Purkinje cell (primary cell): ENCODE results near the gene CHI3L1. TPM values are rescaled to one million over a fixed set of nuclear protein-coding genes. Genes with fewer than 3 reads are reported as not detected.

Source experiments
- polyA plus RNA-seq: library from polyadenylated mRNA; unstranded; fragments of >200 nt; fragmentation: Nextera tagmentation; gene quantifications from 2 replicates; pipeline ENCODE4 v1.2.1, GENCODE V29; 2014

CHI3L1 gene
- not detected in 2 replicates for polyA plus RNA-seq

DNA sequence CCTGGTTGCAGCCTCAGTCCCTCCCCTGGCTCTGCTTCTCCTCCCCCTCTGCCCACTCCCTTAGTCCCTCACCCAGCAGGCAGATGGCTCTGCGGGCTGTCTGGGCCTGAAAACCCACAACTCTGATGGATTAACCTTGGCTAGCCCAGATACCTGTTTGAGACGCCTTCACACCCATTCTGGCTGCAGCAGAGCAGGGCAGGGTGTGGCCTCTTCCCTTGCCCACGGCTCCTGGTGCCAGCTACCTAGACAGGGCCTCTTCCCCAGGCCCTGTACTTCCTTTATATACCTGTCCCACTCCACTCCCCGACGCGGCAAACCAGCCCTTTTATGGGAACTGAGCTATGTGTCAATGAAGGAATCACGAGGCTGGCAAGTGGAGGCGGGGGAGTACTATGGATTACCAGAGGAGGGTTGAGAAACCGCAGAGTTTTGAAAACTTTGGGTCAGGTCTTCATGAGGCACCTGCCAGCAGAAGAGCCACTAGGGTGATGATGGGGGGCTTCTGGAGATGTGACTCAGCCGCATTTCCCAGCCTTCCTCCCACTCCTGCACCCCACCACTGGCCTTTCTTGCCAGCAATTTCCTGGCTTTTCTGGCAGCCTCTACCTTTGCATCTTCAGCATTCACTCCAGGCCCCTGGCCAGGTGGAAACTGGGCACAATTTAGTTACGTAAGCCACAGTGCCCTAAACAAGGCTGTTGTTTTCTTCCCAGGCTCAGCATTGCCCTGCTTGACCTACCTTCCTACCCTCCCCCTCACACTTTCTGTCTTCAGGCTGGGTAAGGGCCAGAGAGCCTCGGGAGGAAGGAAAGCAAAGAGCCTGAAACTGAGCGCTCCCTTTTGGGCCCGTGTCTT, at the start of gene CHI3L1:
CHI3L1 (minus strand) TSS at position 259 of the 858 bp plus-strand sequence; CDS start at position 178, 81 bp downstream.

DNA sequence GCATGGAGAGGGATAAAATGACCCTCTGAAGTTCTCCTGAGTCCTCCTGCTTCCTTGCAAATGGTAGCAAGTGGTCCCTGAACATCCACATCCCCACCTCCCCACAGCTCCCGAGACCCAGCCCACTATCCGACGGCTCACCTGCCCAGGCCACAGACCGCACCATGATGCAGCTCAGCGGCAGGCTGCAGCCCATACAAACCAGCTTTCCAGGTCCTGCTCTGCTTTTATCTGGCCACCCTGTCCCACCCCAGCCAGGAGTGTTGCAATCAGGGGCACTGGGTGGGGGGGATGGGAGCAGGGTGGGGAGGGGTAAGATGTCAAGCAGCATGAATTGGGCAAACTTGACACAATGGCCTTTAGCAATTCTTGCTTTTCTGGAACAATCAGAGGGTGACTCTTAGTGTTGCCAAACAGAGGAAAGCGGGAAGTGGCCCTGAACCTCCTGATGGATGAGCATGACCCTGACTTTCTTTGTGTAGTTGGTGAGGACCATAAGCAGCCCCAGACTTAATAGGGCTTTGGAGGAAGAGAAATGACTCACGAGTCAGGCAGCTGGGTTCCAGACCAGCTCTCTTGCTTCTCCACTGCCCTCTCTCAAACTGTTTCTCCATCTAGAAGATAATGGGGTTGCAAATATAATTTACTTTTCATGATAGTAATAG, 43.1 kb upstream of the CHI3L1 start, which contains the start of gene CHIT1:
CHIT1 (minus strand) TSS at position 203 of the 665 bp plus-strand sequence; CDS start at position 166, 37 bp downstream.

DNA sequence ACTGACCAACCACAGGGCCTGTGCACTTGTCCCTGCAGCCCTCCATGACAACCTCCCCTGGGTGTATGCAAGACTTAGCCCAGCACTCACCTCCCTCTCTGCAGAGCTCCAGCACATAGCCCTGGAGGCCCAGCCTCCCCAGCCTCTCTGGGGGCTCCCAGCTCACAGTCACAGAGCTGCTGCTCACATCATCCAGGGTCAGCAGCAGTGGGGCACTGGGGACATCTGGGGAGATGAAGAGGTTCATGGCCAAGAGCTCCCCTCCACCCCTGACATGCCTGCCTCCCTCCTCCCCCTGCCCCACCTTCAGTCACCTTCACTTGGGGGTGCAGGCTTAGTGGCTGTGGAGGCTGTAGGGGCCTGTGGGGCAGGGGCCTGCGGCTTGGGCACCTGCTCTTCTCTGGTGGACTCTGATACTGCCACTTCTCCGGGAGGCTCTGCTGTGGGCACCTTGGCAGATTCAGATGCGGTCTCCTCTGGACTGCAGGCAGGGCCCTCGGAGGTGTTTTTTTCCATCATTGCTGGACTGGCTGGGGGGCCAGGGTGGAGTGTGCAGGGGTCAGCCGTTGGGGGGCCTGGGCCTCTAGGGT, 11.2 kb downstream of the CHI3L1 start, which contains the start of gene MYBPH:
MYBPH (minus strand) TSS at position 590 of the 590 bp plus-strand sequence; CDS start at position 519, 71 bp downstream.

Other genes starting within 250 kb of the CHI3L1 start
- 67.0 and 69.0 TPM in 2 replicates for gene ADIPOR1, start 228.4 kb downstream of the CHI3L1 start, polyA plus RNA-seq
- gene CYB5R1, start 219.4 kb downstream of the CHI3L1 start, polyA plus RNA-seq: 80.6 and 117 TPM in 2 replicates
- 12.0 and 13.0 TPM in 2 replicates for gene TMEM183A, start 179.3 kb downstream of the CHI3L1 start, polyA plus RNA-seq
- 0.23 and 0.97 TPM in 2 replicates for gene PPFIA4, start 160.2 kb downstream of the CHI3L1 start, polyA plus RNA-seq
- gene MYOG, start 100.7 kb downstream of the CHI3L1 start, polyA plus RNA-seq: not detected in 2 replicates
- 1.4 TPM in 1 of 2 replicates, not detected in the other for gene ADORA1, start 59.0 kb downstream of the CHI3L1 start, polyA plus RNA-seq
- gene MYBPH, start 10.9 kb downstream of the CHI3L1 start, polyA plus RNA-seq: not detected in 2 replicates
- not detected in 2 replicates for gene CHIT1, start 43.0 kb upstream of the CHI3L1 start, polyA plus RNA-seq
- gene BTG2, start 118.8 kb upstream of the CHI3L1 start, polyA plus RNA-seq: 0.95 and 1.4 TPM in 2 replicates
- gene FMOD, start 164.4 kb upstream of the CHI3L1 start, polyA plus RNA-seq: not detected in 2 replicates